Eye (tissue), 1 donor: ENCODE results near the gene CRY1.
"Not testable (repeated sequence)": the region's sequence is repeated elsewhere in the genome, so short reads cannot be mapped to it uniquely, and the experiment has no call there.

Experiments
- DNase-seq: peaks from one replicate; pipeline ENCODE4 v3.0.0-alpha.2; 2015

CRY1 gene

DNA sequence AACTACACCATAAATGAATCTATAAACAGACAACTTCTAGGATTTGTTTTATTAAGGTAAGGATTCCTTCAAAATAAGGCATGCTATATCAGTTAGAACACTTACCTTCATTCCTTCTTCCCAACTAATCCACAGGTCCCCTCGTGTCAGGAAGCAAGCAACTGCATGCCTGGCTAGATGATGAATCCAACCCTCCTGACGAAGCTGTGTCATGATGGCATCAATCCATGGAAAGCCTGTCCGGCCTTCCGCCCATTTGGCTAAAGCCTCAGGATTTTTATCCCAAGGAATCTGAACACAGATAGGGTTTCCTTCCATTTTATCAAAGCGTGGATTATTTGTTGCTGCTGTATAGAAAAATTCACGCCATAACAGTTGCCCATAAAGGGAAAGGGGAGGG lies 93.9 kb downstream of the CRY1 start:
- DNase-seq: no peak

DNA sequence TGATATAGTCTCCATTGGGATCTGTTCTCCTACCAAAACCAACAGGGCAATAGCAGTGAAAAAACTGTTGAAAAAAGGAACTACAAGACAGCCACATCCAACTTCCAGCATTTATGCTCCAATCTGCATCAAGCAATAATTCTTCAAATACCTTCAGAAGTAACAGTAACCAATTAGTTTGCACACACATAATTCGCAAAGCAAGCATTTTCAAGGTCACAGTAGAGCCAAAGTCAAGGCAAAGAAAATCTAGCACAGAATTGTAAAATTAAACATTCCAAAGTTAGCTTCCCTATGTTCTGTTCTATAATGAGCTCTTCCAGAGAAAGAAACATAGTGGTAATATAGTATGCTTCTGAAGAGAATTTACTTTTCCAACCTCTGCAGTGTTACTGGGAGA lies 95.4 kb downstream of the CRY1 start:
- no peak for DNase-seq

DNA sequence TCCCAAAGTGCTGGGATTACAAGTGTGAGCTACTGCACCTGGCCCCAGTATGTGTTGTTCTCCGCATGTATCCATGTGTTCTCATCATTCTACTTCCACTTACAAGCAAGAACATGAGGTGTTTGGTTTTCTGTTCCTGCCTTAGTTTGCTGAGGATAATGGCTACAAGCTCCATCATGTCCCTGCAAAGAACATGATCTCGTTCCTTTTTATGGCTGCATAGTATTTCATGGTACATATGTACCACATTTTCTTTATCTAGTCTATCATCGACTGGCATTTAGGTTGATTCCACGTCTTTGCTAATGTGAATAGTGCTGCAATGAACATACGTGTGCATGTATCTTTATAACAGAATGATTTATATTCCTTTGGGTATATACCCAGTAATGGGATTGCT lies 97.2 kb downstream of the CRY1 start:
- DNase-seq: not testable (repeated sequence)

DNA sequence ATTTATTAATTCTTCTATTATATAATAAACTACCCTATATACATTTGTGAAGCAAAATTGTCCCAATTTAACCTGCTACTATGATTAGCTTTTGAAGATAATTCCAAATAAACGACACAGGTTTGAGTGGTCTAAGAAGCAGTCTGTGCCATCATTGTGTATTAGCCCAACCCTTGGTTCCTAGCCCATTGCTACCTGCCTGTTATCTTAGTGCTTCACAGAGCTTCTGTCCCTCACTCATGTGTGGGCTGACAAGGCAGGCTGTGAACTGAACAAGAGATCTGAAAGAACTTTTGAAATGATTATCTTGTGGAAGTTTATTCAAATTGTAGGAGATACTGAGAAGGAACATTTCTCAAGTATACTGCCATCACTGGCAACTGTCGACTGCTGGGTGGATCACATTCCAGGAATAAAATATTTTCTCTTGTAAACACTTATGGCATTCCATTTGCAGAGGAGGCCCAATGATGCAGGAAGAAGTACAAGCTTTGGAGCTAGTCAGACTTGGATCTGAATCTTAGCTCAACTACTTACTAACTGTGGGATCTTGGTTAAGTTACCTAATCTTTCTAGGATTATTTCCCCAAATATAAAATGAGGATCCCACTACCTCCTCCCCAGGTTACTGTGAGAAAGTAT lies 98.6 kb downstream of the CRY1 start:
- DNase-seq: no peak

DNA sequence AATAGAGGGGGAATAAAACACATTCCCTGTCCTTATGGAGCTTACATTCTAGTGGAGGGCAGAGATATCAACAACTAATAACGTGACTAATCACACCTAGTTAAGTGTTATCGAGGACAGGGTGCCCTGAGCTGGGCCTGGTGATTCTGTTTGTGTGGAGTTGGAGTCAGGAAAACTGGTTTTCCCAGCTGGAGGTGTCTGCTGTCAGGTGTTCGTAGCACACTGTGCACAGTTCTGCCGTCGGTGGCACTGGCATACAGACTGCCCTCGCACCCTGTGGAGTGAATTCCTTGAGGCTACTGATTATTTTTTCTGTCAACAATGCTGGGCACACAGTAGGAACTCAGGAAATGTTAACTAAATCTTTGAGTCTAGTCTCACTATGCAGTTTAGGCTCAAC lies 105.5 kb downstream of the CRY1 start:
- DNase-seq: no peak

DNA sequence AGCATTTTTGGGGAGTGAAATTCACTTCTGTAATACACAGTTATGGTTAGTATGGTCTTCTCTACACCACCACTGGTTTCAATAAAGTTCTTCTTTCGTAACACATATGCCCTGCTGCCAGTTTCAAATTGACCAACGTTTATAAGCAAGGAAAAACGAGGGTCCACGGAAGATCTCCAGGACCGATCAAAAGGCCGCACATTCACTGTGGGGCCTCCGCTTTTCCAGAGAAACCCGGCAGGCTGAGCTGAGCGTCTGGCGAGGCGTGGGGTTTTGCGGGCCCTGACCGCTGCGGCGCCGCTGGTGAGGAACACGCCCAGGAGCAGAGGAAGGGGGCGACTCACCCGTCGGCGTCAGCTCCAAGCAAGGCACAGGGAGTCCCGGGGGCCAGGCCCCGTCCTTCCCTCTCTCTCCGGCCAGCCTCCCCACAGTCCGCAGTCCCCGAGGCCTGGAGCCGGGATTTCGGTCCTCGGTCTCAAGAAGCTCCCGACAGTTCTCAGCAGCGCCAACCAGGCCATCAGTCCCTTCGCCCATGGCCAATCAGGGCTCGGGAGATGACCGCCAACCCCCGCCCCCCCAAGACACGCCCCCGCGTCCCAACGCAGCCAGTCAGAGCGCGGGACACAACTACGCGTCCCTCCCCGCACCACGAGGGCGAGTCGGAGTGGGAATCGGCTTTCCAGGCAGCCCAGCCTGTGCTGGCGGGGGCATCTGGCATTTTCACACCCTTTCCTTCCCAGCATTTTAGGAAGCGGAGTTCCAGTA lies 106.5 kb downstream of the CRY1 start, which contains the start of gene MTERF2:
Gene MTERF2 (minus strand): TSS at position 522 of the 765 bp plus-strand sequence. CDS start 8,432 bp downstream, outside the sequence.
- DNase-seq: peak; percentile 97

DNA sequence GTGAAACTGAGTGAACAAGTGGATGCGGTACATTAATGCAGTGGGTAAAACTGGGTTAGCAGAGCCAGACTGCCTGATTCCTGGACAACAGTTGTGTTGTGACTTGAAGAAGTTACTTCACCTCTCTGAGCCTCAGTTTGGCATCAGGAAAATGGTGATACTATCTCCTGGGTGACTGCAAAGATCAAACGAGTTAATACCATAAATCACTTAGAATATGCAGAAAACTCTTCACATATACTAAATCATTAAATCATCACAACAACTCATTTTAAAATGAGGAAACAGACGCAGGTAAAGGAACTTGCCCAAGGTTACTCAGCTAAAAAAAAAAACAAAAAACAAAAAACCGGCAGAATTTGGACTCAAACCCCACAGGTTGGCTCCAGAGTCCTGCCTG lies 107.2 kb downstream of the CRY1 start:
- no peak for DNase-seq

DNA sequence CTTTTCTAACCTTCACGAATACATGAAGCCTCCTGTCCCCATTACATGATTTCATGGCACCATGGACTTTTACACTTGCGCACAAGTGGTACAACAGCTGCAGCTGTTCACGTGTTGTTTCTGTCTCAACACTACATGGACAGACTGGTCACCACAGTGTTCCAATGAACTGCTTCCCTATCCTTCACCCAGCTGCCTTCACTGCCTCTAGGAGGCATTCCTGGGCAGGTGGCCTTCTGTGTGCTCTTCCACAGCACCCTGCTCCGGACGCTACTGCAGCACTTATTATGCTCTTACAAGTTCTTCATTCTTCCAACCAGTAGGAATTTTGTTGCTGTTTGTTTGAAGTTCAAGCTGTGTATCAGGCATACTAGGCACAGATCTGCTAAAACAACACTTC lies 107.9 kb downstream of the CRY1 start:
- DNase-seq: no peak

DNA sequence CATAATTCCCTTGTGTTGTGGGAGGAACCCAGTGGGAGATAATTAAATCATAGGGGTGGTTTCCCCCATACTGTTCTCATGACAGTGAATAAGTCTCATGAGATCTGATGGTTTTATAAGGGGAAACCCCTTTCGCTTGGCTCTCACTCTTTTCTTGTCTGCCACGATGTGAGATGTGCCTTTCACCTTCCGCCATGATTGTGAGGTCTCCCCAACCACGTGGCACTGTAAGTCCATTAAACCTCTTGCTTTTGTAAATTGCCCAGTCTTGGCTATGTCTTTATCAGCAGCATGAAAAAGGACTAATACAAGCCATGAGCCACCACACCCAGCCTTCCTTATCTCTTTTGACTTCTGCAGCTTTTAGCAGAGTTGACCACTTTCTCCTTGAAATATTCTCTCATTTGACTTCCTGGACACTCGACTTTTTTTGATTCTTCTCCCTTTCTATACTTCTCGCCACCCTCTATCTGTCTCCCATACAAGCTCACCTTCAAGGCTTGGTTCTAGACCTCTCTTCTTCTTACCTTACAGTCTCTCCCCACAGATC lies 108.7 kb downstream of the CRY1 start:
- DNase-seq: no peak

DNA sequence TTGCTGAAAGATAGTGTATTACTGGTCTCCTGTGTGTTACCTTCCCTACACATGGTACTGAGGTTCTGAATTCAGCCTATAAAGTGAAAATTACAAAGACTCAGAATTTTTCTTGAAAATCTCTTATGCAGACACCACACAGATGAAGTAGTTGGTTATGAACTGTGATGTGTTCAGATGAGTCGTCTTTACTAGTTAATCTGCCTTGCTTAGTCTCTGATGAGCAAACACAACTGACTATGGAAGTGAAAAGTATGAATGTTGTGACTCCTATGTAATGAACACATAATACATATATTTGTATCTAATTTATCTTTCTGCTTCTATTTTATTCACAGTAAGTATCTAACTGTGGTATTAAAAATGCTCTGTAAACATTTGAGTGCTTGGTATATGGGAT lies 111.1 kb downstream of the CRY1 start:
- DNase-seq: no peak

DNA sequence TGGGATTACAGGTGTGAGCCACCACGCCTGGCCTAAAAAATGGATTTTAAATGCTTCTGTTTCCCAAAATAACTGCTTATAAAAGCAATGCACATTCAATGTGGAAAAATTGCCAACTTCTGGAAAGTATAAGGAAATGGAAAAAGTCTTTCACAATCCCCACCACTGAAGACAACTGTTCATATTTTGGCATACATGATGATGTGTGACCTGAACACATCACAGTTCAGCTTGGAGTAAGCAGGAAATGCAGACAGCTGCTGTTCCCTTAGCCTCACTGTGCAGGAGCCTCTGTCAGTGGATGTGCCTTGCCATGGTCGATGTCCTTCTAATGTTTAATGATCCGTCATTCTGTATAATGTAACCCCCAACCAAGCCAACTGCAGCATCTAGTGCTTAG lies 111.6 kb downstream of the CRY1 start:
- no peak for DNase-seq

DNA sequence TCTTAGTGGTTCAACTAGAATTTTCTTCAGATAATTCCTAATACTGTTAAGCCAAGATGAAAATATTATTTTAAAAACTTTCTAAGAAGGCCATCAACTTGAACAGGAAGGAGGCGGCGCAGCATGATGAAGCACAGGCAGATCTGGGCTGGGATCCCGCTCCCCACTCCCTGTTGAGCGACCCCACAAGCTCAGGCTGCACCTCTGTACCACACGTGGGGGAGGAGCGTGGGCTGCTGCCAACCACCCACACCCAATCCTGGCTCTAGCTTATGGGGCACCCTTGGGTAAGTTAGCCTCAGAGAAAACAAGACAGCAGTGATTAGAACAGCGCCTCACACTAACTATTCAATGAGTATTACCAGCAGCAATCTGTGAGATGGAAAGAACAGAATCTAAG lies 112.4 kb downstream of the CRY1 start:
- no peak for DNase-seq

DNA sequence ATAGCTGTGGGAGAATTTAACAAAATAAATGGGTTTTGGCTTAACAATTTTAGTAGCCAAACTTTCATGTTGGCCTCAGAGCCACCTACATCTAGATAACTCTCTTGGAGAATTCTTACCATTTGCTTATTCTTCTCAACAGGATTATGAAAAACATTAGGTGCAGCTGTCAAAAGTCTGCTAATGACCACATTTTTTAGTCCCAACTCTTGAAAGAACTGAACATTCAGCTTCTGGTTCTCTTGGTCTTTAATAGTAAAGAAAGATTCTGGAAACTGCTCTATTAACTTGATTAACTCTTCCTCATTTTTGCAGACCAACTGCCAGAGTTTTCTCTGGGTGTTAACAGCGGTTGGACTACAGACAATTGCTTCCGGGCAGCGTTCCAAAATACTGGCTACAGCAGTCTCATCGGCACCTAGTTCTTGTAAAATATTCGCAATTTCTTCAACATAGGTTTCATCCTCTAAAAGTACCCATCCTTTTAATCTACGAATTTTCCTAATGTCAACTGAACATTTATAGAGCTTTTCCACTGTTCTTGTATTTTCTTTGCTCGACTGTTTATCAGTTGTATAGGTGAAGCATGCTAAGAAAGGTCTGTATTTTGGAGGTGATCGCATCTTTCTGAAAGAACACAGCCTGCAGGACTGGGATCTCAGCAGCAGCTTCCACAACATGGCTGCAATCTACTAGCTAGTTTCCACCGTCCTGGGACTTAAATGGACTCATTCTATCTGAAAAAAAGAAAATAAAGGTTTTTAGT lies 115.1 kb downstream of the CRY1 start:
- peak; percentile 50 for DNase-seq

DNA sequence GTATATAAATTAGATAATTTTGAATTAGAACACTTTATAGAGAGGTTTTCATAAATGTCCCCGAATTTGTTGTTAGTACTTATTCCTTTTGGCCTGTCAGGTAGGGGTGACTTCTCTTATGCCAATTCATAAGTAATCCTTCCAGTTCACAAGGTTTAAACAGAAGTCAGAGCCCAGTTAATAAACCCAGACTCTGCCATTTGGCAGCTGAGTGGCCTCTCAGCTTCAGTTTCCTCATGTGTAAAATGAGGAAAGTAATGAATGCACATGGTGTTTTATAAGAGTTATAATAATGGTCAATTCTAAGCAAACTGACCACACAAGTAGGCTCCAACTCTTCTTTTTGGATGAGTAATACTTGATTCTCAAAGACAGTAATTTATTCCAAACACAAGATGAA lies 116.7 kb downstream of the CRY1 start:
- DNase-seq: no peak

DNA sequence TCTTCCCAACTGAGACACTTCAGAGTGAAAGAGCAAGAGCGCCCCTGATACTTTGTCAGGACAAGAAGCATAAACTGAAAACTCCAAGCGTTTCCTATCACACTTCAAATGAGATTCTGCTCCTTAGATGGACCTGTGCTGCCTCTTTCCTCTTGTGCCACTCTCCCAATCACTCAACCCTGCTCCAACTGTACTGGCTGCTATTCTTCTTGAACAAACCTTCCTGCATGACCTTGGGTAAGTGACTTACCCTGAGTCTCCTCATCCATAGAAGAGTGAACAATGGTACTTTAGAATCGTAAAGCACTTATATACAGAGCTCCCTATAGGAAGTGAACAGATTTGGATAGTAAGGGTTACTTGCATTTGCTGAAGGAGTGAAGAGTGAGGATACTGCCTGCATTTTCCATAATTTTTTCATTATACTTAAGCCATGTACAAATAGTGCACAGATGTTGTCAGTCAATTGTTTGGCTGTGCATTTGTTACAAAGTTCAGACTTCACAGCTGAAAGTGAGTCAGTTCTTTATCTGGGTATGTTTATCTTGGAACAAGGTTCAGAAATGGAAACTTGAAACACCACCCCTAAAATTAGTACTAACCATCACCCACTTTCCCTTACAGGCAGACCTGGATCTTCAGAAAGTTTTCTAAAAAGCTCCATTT lies 117.2 kb downstream of the CRY1 start:
- DNase-seq: no peak

DNA sequence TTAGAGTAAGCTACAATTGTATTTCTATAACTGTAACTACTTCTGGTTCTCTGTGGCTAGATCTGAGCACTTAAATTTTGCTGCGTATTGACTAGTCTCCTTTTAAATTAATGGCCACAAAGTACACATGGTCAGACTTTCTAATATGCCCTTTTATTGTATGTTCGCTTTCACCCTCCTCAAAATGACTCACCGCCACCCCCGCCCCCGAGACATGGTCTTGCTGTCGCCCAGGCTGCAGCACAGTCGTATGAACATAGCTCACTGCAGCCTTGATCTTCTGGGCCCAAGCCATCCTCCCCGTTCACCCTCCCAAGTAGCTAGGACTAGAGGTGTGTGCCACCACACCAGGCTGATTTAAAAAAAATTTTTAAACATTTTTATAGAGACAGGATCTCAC lies 118.3 kb downstream of the CRY1 start:
- no peak for DNase-seq

DNA sequence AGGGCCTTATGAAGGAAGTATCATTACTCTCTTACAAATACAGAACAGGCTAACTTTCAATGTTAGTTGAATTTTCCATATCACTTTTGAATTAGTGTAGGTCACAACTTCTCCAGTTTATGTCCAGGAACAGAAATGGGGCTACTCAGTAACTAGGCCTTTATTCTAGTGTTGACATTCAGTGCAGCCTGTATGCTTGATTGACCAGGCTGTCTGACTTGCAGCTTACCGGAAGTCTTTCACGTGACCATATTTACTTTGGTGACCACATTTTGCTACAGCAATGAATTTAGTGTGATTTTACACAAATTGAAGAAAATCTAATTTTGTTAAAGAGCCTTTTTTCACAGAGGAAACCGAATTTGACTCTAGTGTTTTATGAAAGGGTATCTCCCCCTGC lies 118.8 kb downstream of the CRY1 start:
- no peak for DNase-seq

DNA sequence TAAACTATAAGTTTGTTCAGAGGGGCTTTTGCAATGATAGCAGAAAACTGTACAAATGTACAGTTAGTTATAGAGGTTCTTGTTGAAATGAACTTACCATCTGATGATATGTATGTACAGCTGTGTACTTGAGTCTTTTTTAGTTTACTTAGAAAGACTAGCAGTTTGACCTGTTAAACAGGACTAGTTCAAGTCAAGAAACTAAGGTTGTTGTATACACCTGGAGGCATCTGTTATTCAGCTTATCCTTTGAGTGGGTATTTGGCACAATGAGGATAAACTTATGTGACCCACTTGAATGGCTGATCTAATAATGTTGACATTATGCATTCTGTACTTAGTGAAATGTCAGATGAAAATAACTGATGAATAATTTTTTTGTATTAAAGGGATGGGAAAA lies 119.8 kb downstream of the CRY1 start:
- no peak for DNase-seq

DNA sequence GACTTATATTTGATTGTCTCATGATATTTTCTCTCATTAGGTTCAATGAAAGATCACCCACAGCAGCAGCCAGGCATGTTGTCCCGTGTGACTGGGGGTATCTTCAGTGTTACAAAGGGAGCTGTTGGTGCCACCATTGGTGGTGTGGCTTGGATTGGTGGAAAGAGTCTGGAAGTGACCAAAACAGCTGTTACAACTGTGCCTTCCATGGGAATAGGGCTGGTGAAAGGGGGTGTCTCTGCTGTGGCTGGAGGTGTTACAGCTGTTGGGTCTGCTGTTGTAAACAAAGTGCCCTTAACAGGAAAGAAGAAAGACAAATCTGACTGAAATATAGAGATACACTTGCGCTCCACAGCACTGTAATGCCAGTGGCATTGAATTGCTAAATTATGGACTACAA lies 122.3 kb downstream of the CRY1 start:
- no peak for DNase-seq

DNA sequence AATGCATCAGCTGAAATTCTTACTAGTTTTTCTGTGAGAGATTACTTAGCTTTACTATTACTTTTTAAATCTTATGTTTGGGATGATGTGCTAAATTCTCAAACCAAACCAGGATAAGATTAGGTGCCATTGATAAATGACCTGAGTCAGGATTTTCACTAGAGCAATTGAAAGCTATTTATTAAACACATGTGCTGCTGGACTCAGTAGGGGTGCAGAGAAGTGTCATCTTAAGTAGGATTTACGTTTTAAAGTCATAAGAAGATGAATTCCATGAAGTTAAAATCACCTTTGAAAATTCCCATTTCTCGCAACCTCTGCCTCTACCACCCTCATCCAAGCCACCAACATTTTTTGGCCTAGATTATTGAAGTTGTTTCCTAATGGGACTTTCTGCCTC lies 128.8 kb downstream of the CRY1 start:
- DNase-seq: no peak

DNA sequence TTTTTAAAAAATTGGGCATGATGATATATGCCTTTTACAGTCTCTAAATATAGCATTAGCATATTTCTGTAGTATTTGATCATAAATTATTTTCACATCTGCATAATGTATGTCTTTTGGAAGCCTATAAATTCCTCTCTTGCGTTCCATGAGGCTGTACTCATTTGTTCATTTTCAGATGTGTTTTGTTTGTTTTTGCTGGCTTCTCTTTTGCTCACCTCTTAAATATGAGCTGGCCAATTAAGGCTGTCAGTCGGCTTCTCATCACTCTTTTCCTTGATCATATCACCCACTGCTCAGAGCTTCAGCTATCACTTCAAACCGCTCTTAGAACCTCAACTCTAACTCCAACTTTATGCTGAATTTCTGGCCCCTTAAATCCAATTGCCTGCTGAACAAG lies 131.1 kb downstream of the CRY1 start:
- no peak for DNase-seq

DNA sequence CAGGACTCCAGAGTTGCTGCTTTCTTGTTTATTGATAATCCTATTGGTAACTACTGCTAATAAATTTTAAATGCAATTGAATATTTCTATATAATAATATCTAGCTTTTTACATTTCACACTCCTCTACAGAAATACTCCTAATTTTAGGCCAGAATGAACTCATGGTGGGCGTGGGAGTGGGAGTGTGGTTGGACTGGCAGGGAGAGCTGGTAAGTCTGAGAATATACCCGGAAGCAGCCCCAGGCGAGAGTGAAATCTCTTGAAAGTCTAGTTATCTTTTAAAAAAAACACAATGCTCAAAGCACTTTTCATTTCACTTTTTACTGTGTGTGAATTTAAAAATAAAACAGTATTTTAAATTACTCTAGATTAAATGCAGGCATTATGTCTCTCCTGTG lies 132.9 kb downstream of the CRY1 start:
- no peak for DNase-seq

DNA sequence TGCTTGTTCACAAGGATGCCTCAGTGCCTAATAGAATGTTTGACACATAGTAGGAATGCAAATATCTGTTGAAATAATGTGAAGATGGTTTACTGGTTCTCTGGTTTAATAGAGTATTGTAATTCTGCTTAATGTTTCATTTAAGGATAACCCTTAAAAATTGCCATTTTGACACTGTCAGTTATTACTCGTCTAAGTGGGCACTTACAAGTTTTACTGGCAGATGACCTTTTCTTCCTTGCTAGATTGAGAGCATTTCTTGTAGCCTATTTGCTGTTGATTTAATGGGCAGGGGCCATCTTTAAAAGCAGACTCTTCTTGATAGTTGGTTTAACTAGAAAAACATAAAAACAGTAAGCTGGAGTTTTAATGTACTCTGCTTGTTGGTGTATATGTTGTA lies 135.8 kb downstream of the CRY1 start:
- DNase-seq: no peak
